SHP77 (cell line): ENCODE data around the gene ASTN1.
A peak's percentile ranks its signal among the peaks of the same experiment; 100 is the strongest.

Experiments
- DNase-seq, 2 experiments: peaks; one replicate each; lab custom pipeline; 2025; lab: John Stamatoyannopoulos, UW

The ASTN1 gene

GRCh38 chr1:176878750-176879536 lies 285.6 kb downstream of the ASTN1 start:
- no peak for DNase-seq

GRCh38 chr1:176877557-176877956 lies 287.0 kb downstream of the ASTN1 start:
- no peak for DNase-seq

- no peak for DNase-seq
Measured at GRCh38 chr1:176876966-176877515, 287.5 kb downstream of the ASTN1 start.

- no peak for DNase-seq
Measured at GRCh38 chr1:176869577-176869976, 294.9 kb downstream of the ASTN1 start.

- DNase-seq, result no peak
Measured at GRCh38 chr1:176866011-176866714, 298.3 kb downstream of the ASTN1 start.

GRCh38 chr1:176864211-176864610 lies 300.3 kb downstream of the ASTN1 start:
- DNase-seq, result no peak

GRCh38 chr1:176863613-176864012 lies 300.9 kb downstream of the ASTN1 start:
- no peak for DNase-seq

GRCh38 chr1:176858433-176858916 lies 306.0 kb downstream of the ASTN1 start:
- no peak for DNase-seq

GRCh38 chr1:176857632-176858031 lies 306.9 kb downstream of the ASTN1 start:
- DNase-seq, result no peak

GRCh38 chr1:176854758-176855745 lies 309.5 kb downstream of the ASTN1 start:
- peak in 1 of 2 experiments; percentile 6 for DNase-seq

GRCh38 chr1:176854121-176854520 lies 310.4 kb downstream of the ASTN1 start:
- no peak for DNase-seq

GRCh38 chr1:176853503-176853902 lies 311.0 kb downstream of the ASTN1 start:
- DNase-seq, result no peak

- DNase-seq, result no peak
Measured at GRCh38 chr1:176852124-176852523, 312.4 kb downstream of the ASTN1 start.

GRCh38 chr1:176850871-176851270 lies 313.6 kb downstream of the ASTN1 start:
- DNase-seq, result no peak

GRCh38 chr1:176849281-176849680 lies 315.2 kb downstream of the ASTN1 start:
- DNase-seq, result no peak

GRCh38 chr1:176847052-176847451 lies 317.5 kb downstream of the ASTN1 start:
- no peak for DNase-seq

- peak; percentile 12 to 49 for DNase-seq
Measured at GRCh38 chr1:176843352-176844297, 320.9 kb downstream of the ASTN1 start.

GRCh38 chr1:176841238-176841637 lies 323.3 kb downstream of the ASTN1 start:
- DNase-seq, result no peak

GRCh38 chr1:176839216-176839615 lies 325.3 kb downstream of the ASTN1 start:
- DNase-seq, result no peak

- DNase-seq, result no peak
Measured at GRCh38 chr1:176838276-176838995, 326.1 kb downstream of the ASTN1 start.
